DND-41 (cell line): ENCODE data around the gene UBC.

ENCODE experiments used
- ATAC-seq: fragments of 200-7000 bp; cut with Tn5 transposase; 3 replicates; pipeline ENCODE4 v1.9.1; 2021; ENCODE audit warnings: low read depth; ENCODE audit not compliant: insufficient read depth
- DNase-seq: peaks from one replicate; pipeline ENCODE4 v3.0.0-alpha.2; 2020
- H2AFZ ChIP-seq: 2 replicates; pipeline ENCODE4 v1.6.0; 2012; ENCODE audit warnings: low read depth, low read length
- H3K27ac ChIP-seq: 2 replicates; pipeline ENCODE4 v1.5.1; 2012; ENCODE audit warnings: low read length, inconsistent platforms
- H3K27me3 ChIP-seq: fragments of 200-600 bp; sonication (generic); 2 replicates; pipeline ENCODE4 v1.6.0; 2012; ENCODE audit warnings: low read length, mild to moderate bottlenecking, inconsistent platforms; ENCODE audit not compliant: insufficient read depth, poor library complexity
- H3K36me3 ChIP-seq: 2 replicates; pipeline ENCODE4 v1.5.1; 2012; ENCODE audit warnings: low read length, inconsistent platforms; ENCODE audit not compliant: insufficient read depth
- H3K4me1 ChIP-seq: 2 replicates; pipeline ENCODE4 v1.5.1; 2012; ENCODE audit warnings: mild to moderate bottlenecking, low read length; ENCODE audit not compliant: insufficient read depth
- H3K4me2 ChIP-seq: 2 replicates; pipeline ENCODE4 v1.6.0; 2012; ENCODE audit warnings: mild to moderate bottlenecking, moderate library complexity, low read length, inconsistent platforms; ENCODE audit not compliant: insufficient read depth
- H3K4me3 ChIP-seq, 2 experiments: fragments of 200-600 bp in 1 of 2; shearing (Covaris generic) in 1 of 2; 2 replicates each; pipeline ENCODE4 v1.5.1; 2012 to 2016; ENCODE audit warnings: inconsistent platforms in 2 of 2, low read length in 2 of 2, mild to moderate bottlenecking in 2 of 2, low read depth in 1 of 2, moderate library complexity in 1 of 2
- H3K79me2 ChIP-seq: 2 replicates; pipeline ENCODE4 v1.6.0; 2012; ENCODE audit warnings: low read length, inconsistent platforms; ENCODE audit not compliant: insufficient read depth
- H3K9ac ChIP-seq: 2 replicates; pipeline ENCODE4 v1.6.0; 2012; ENCODE audit warnings: low read depth, mild to moderate bottlenecking, inconsistent platforms, low read length, moderate library complexity
- H3K9me3 ChIP-seq: 2 replicates; pipeline ENCODE4 v1.5.1; 2012; ENCODE audit warnings: low read length, moderate library complexity, mild to moderate bottlenecking, inconsistent platforms; ENCODE audit not compliant: insufficient read depth, severe bottlenecking
- H4K20me1 ChIP-seq: 2 replicates; pipeline ENCODE4 v1.6.0; 2012; ENCODE audit warnings: low read length; ENCODE audit not compliant: insufficient read depth
- CTCF ChIP-seq: IDR thresholded peaks from 2 replicates; pipeline ENCODE4 v1.5.1; 2012; ENCODE audit warnings: borderline replicate concordance, low read length, moderate library complexity, mild to moderate bottlenecking; ENCODE audit not compliant: poor library complexity, severe bottlenecking; ENCODE audit errors: extremely low read depth
- EZH2 ChIP-seq: IDR thresholded peaks from 3 replicates; pipeline ENCODE4 v1.6.1; 2012; ENCODE audit warnings: borderline replicate concordance, low read depth, mild to moderate bottlenecking, moderate library complexity, low read length, inconsistent platforms; ENCODE audit not compliant: severe bottlenecking

Gene UBC

GRCh38 chr12:124930586-124930985 is 16.1 kb upstream of the UBC start:
- no peak for ATAC-seq
- Histone ChIP-seq H3K9ac (no peak overlapping the region), H3K27me3 (no peaks in the 10 kb centered on the region), H3K4me2 (no peak overlapping the region), H3K79me2 (no peaks in the 10 kb centered on the region), H3K9me3 (no peaks in the 10 kb centered on the region), H3K4me1 (peaks cover 17% of the 10 kb centered on the region), H3K36me3 (no peaks in the 10 kb centered on the region), H4K20me1 (no peaks in the 10 kb centered on the region), H3K4me3 (no peak overlapping the region), H2AFZ (no peak overlapping the region), H3K27ac (no peak overlapping the region)
- DNase-seq, result no peak
- TF ChIP-seq CTCF, result no peak
- no peak for TF ChIP-seq EZH2

GRCh38 chr12:124929649-124930419 is 15.4 kb upstream of the UBC start:
- no peak overlapping the region for H3K4me3 ChIP-seq
- peaks cover 17% of the 10 kb centered on the region for H3K4me1 ChIP-seq
- no peaks in the 10 kb centered on the region for H3K36me3 ChIP-seq
- H3K79me2 ChIP-seq, result no peaks in the 10 kb centered on the region
- DNase-seq (no peak), ATAC-seq (no peak)
- H3K27ac ChIP-seq, result no peak overlapping the region
- no peak overlapping the region for H2AFZ ChIP-seq
- H3K4me2 ChIP-seq, result no peak overlapping the region
- H4K20me1 ChIP-seq, result no peaks in the 10 kb centered on the region
- no peaks in the 10 kb centered on the region for H3K9me3 ChIP-seq
- no peaks in the 10 kb centered on the region for H3K27me3 ChIP-seq
- TF ChIP-seq EZH2 (no peak), CTCF (no peak)
- no peak overlapping the region for H3K9ac ChIP-seq

GRCh38 chr12:124928912-124929530 is 14.6 kb upstream of the UBC start:
- no peak overlapping the region for H3K9ac ChIP-seq
- H2AFZ ChIP-seq, result no peak overlapping the region
- H3K9me3 ChIP-seq, result no peaks in the 10 kb centered on the region
- H3K4me3 ChIP-seq, result no peak overlapping the region
- no peaks in the 10 kb centered on the region for H3K79me2 ChIP-seq
- H3K4me1 ChIP-seq, result peaks cover 17% of the 10 kb centered on the region
- H3K27ac ChIP-seq, result no peak overlapping the region
- no peaks in the 10 kb centered on the region for H3K36me3 ChIP-seq
- DNase-seq (no peak), ATAC-seq (no peak)
- no peak overlapping the region for H3K4me2 ChIP-seq
- H3K27me3 ChIP-seq, result no peaks in the 10 kb centered on the region
- no peak for TF ChIP-seq CTCF
- TF ChIP-seq EZH2, result no peak
- H4K20me1 ChIP-seq, result no peaks in the 10 kb centered on the region
